ENCODE results near the gene BCL2L1. TPM values are rescaled to one million over a fixed set of nuclear protein-coding genes. Genes with fewer than 3 reads are reported as not detected.

Gene BCL2L1
- total and polyA plus RNA-seq, 2 donors (not counting 1 experiment from before 2014, with no cell fraction given) = 61.8 to 77.1 TPM

- no peak for DNase-seq (ENCODE audit: low read depth in 2 of 2)
- Histone ChIP-seq H4K20me1 (ENCODE audit: control insufficient read depth, extremely low read depth, insufficient read depth, low read length) (no peaks in the 10 kb centered on the region), H3K4me3 (replicated peaks in 1 of 4; ENCODE audit: control extremely low read depth in 1 of 4, insufficient read depth in 1 of 4, low read depth in 3 of 4, low read length in 4 of 4) (no peak within 1 kb of the TSS), H2AFZ (ENCODE audit: low read length) (no peak within 1 kb of the TSS), H3K27me3 (ENCODE audit: control insufficient read depth, insufficient read depth, low read length) (peaks cover 8% of the 10 kb centered on the region), H3K27ac (ENCODE audit: insufficient read depth, low read length) (no peak within 1 kb of the TSS), H3K36me3 (ENCODE audit: control insufficient read depth, insufficient read depth, low read length) (no peaks in the 10 kb centered on the region), H3K9ac (ENCODE audit: insufficient read depth, low read length) (no peak within 1 kb of the TSS), H3K9me3 (ENCODE audit: control insufficient read depth, insufficient read depth, low read depth, low read length) (no peaks in the 10 kb centered on the region), H3K4me2 (ENCODE audit: extremely low read depth, insufficient read depth, low read length) (no peak within 1 kb of the TSS), H3K79me2 (ENCODE audit: control insufficient read depth, insufficient read depth, low read length) (no peaks in the 10 kb centered on the region), H3K4me1 (ENCODE audit: control insufficient read depth, extremely low read depth, insufficient read depth, low read length) (peaks cover 5% of the 10 kb centered on the region)
- no peak for TF ChIP-seq CTCF (conservative IDR thresholded peaks at IDR 0.05 in 1 of 2, IDR thresholded peaks at IDR 0.05 in 1 of 2; ENCODE audit: low read depth in 1 of 2, low read length in 2 of 2)
- TF ChIP-seq EZH2 (IDR thresholded peaks at IDR 0.05; ENCODE audit: low read length, missing control alignments) = no peak
Measured at GRCh38 chr20:31637660-31638059, 85.0 kb downstream of the BCL2L1 start, which contains the start of gene COX4I2. TSS of gene COX4I2 (plus strand) at chr20:31637912. CDS start at chr20:31639018, 1,106 bp downstream.

GRCh38 chr20:31633339-31633914 is 89.2 kb downstream of the BCL2L1 start:
- peaks cover 5% of the 10 kb centered on the region for H3K4me1 ChIP-seq (ENCODE audit: control insufficient read depth, extremely low read depth, insufficient read depth, low read length)
- H3K27me3 ChIP-seq (ENCODE audit: control insufficient read depth, insufficient read depth, low read length) = no peaks in the 10 kb centered on the region
- H3K36me3 ChIP-seq (ENCODE audit: control insufficient read depth, insufficient read depth, low read length) = no peaks in the 10 kb centered on the region
- no peak overlapping the region for H3K27ac ChIP-seq (ENCODE audit: insufficient read depth, low read length)
- no peak overlapping the region for H3K9ac ChIP-seq (ENCODE audit: insufficient read depth, low read length)
- TF ChIP-seq EZH2 (IDR thresholded peaks at IDR 0.05; ENCODE audit: low read length, missing control alignments) = no peak
- no peak overlapping the region for H3K4me3 ChIP-seq (replicated peaks in 1 of 4; ENCODE audit: control extremely low read depth in 1 of 4, insufficient read depth in 1 of 4, low read depth in 3 of 4, low read length in 4 of 4)
- H3K4me2 ChIP-seq (ENCODE audit: extremely low read depth, insufficient read depth, low read length) = no peak overlapping the region
- H4K20me1 ChIP-seq (ENCODE audit: control insufficient read depth, extremely low read depth, insufficient read depth, low read length) = no peaks in the 10 kb centered on the region
- H2AFZ ChIP-seq (ENCODE audit: low read length) = peak overlapping the region; percentile 25
- no peaks in the 10 kb centered on the region for H3K79me2 ChIP-seq (ENCODE audit: control insufficient read depth, insufficient read depth, low read length)
- no peaks in the 10 kb centered on the region for H3K9me3 ChIP-seq (ENCODE audit: control insufficient read depth, insufficient read depth, low read depth, low read length)
- DNase-seq (ENCODE audit: low read depth in 2 of 2) = peak in 1 of 2 donors; percentile 90

- no peak for TF ChIP-seq EZH2 (IDR thresholded peaks at IDR 0.05; ENCODE audit: low read length, missing control alignments)
- TF ChIP-seq CTCF (conservative IDR thresholded peaks at IDR 0.05 in 1 of 2, IDR thresholded peaks at IDR 0.05 in 1 of 2; ENCODE audit: low read depth in 1 of 2, low read length in 2 of 2) = no peak
- Histone ChIP-seq H3K9me3 (ENCODE audit: control insufficient read depth, insufficient read depth, low read depth, low read length) (no peaks in the 10 kb centered on the region), H3K4me3 (replicated peaks in 1 of 4; ENCODE audit: control extremely low read depth in 1 of 4, insufficient read depth in 1 of 4, low read depth in 3 of 4, low read length in 4 of 4) (no peak overlapping the region), H3K9ac (ENCODE audit: insufficient read depth, low read length) (peak overlapping the region; percentile 20), H2AFZ (ENCODE audit: low read length) (peak overlapping the region; percentile 25), H4K20me1 (ENCODE audit: control insufficient read depth, extremely low read depth, insufficient read depth, low read length) (no peaks in the 10 kb centered on the region), H3K27ac (ENCODE audit: insufficient read depth, low read length) (no peak overlapping the region), H3K36me3 (ENCODE audit: control insufficient read depth, insufficient read depth, low read length) (no peaks in the 10 kb centered on the region), H3K27me3 (ENCODE audit: control insufficient read depth, insufficient read depth, low read length) (no peaks in the 10 kb centered on the region), H3K4me1 (ENCODE audit: control insufficient read depth, extremely low read depth, insufficient read depth, low read length) (peaks cover 5% of the 10 kb centered on the region), H3K4me2 (ENCODE audit: extremely low read depth, insufficient read depth, low read length) (no peak overlapping the region), H3K79me2 (ENCODE audit: control insufficient read depth, insufficient read depth, low read length) (no peaks in the 10 kb centered on the region)
- no peak for DNase-seq (ENCODE audit: low read depth in 2 of 2)
Measured at GRCh38 chr20:31632548-31633338, 89.9 kb downstream of the BCL2L1 start.
